Psoas muscle (tissue), 8 donors: Measurements from ENCODE around the gene PSMA6. TPM values are rescaled to one million over a fixed set of nuclear protein-coding genes. Genes with fewer than 3 reads are reported as not detected.

ENCODE experiments used
- ATAC-seq, 4 donors: fragments of 200-7000 bp; cut with Tn5 transposase; one replicate each; pipeline ENCODE4 v1.9.1; 2020; ENCODE audit warnings: moderate library complexity in 3 of 4, mild to moderate bottlenecking in 2 of 4
- DNase-seq, 2 donors: peaks; one replicate each; pipeline ENCODE4 v3.0.0-alpha.2; 2020
- H3K27ac ChIP-seq: fragments of 200-600 bp; one replicate; pipeline ENCODE4 v1.8.0; 2022
- H3K27me3 ChIP-seq, 3 donors: fragments of 200-600 bp in 1 of 3; one replicate each; pipeline versions ENCODE4 v1.6.1 to v1.8.0; 2013 to 2022; ENCODE audit warnings: low read length in 2 of 3, mild to moderate bottlenecking in 2 of 3, moderate library complexity in 1 of 3; ENCODE audit not compliant: insufficient read depth in 3 of 3
- H3K36me3 ChIP-seq, 2 donors: fragments of 200-600 bp in 1 of 2; one replicate each; pipeline versions ENCODE4 v1.6.1 to v1.8.0; 2013 to 2022; ENCODE audit warnings: low read depth in 1 of 2, mild to moderate bottlenecking in 1 of 2, moderate library complexity in 1 of 2; ENCODE audit not compliant: insufficient read depth in 1 of 2
- H3K4me1 ChIP-seq: fragments of 200-600 bp; one replicate; pipeline ENCODE4 v1.8.0; 2022
- H3K4me3 ChIP-seq: fragments of 200-600 bp; one replicate; pipeline ENCODE4 v1.8.0; 2022; ENCODE audit warnings: mild to moderate bottlenecking
- H3K9me3 ChIP-seq: fragments of 200-600 bp; one replicate; pipeline ENCODE4 v1.8.0; 2022
- CTCF ChIP-seq: fragments of 200-600 bp; IDR thresholded peaks from one replicate; pipeline ENCODE4 v1.8.0; 2022; ENCODE audit warnings: antibody characterized with exemption
- WGBS, 3 donors: extraction: QIAGEN DNeasy Blood & Tissue Kit; methylation state at CpG; one replicate each; pipeline versions ENCODE4 v1.1.6 to v1.1.7; 2013; 5-methylcytosine and 5-hydroxymethylcytosine counted together
- intact Hi-C, 2 donors: fragments of 100-400 bp; cut with DNase I; formaldehyde crosslinking; loops; one replicate each; pipeline versions ENCODE4 v1.11.0 to v1.14.2; 2022
- polyA plus RNA-seq, 3 donors: library from polyadenylated mRNA; stranded (reverse); fragments of 200-250 nt; gene quantifications; one replicate each; pipeline ENCODE4 v1.2.3, GENCODE V29; 2013
- total RNA-seq, 4 donors: library from RNA; stranded (reverse); fragmentation: NEBNext Ultra II Directional in 2 of 4; extraction: Animal tissue kit (Norgen Biotek cat#: 25700) in 2 of 4; gene quantifications; one replicate each; pipeline versions ENCODE4 v1.2.1 to v1.2.4, GENCODE V29; 2021 to 2023
- donor health status: healthy with polysubstance abuse.
- donor health status: DM: no; HTN: no; CAD: no; lungs with moderate emphysema.
- donor health status: Bipolar disorder and iron deficiency.
- donor health status: healthy.
- donor health status: DM: yes; HTN: yes; CAD: no.
- donor health status: DM: no; HTN: no; CAD: no.
- donor health status: DM: no; HTN: no; CAD: no.
- donor health status: DM: yes; HTN: yes; CAD: no.

Gene PSMA6
- total and polyA plus RNA-seq, 7 donors = 176 to 653 (median 276) TPM

- H3K4me3 ChIP-seq = no peak overlapping the region
- ATAC-seq (no peak), DNase-seq (no peak)
- H3K9me3 ChIP-seq = no peaks in the 10 kb centered on the region
- peaks cover 0 to 3% of the 10 kb centered on the region in 2 donors for H3K36me3 ChIP-seq
- WGBS, 3 donors = 81 to 89% (median 85%) methylated on average over 1 of the region's 1 CpG
- no peak overlapping the region for H3K27ac ChIP-seq
- H3K27me3 ChIP-seq = no peaks in the 10 kb centered on the region
- intact Hi-C loops = no loop called here
- no peak for TF ChIP-seq CTCF
- no peaks in the 10 kb centered on the region for H3K4me1 ChIP-seq
These were observed 5.5 kb upstream of the PSMA6 start for GRCh38 chr14:35286707-35287106.

GRCh38 chr14:35287431-35288013, 4.7 kb upstream of the PSMA6 start:
- H3K4me3 ChIP-seq = no peak overlapping the region
- TF ChIP-seq CTCF = no peak
- no peaks in the 10 kb centered on the region for H3K27me3 ChIP-seq
- ATAC-seq (no peak), DNase-seq (no peak)
- H3K4me1 ChIP-seq = no peaks in the 10 kb centered on the region
- WGBS, 3 donors = 23 to 25% (median 25%) methylated on average over 8 of the region's 8 CpGs
- no peak overlapping the region for H3K27ac ChIP-seq
- intact Hi-C loops = no loop called here
- no peaks in the 10 kb centered on the region for H3K9me3 ChIP-seq
- peaks cover 0 to 3% of the 10 kb centered on the region in 2 donors for H3K36me3 ChIP-seq

- 94 to 99% (median 97%) methylated on average over 3 of the region's 3 CpGs for WGBS, 3 donors
- intact Hi-C loops = loop anchor here (5.0 to 10.0 kb wide), 3 partner anchors 93 to 145 kb away; no protein-coding TSS in a partner anchor
These were observed 2.6 kb upstream of the PSMA6 start for GRCh38 chr14:35289623-35290022.

GRCh38 chr14:35292770-35293561, 784 bp downstream of the PSMA6 start:
- Histone ChIP-seq H3K36me3 (peaks cover 0 to 5% of the 10 kb centered on the region in 2 donors), H3K4me3 (peak overlapping the region; percentile 83), H3K27me3 (no peaks in the 10 kb centered on the region), H3K4me1 (peaks cover 33% of the 10 kb centered on the region), H3K27ac (peak overlapping the region; percentile 92), H3K9me3 (no peaks in the 10 kb centered on the region)
- DNase-seq (no peak), ATAC-seq (peak in 3 of 4 donors; percentile 4 to 42 (median 16))
- intact Hi-C loops = loop anchor here (1.0 to 10.0 kb wide), 5 partner anchors 89 to 148 kb away; partner anchors contain the start of gene NFKBIA (in 2 of the 2)
- no peak for TF ChIP-seq CTCF
- WGBS, 3 donors = 3 to 6% (median 4%) methylated on average over 14 of the region's 14 CpGs

More at GRCh38 chr14:35289623-35290022, 2.6 kb upstream of the PSMA6 start:
- ATAC-seq (no peak), DNase-seq (no peak)
- H3K4me1 ChIP-seq = peaks cover 17% of the 10 kb centered on the region
- no peaks in the 10 kb centered on the region for H3K9me3 ChIP-seq
- no peak for TF ChIP-seq CTCF
- H3K27me3 ChIP-seq = no peaks in the 10 kb centered on the region
- peaks cover 0 to 8% of the 10 kb centered on the region in 2 donors for H3K36me3 ChIP-seq
- no peak overlapping the region for H3K4me3 ChIP-seq
- no peak overlapping the region for H3K27ac ChIP-seq
